H9 (cell line): ENCODE measurements around the gene MAP3K12. TPM values are rescaled to one million over a fixed set of nuclear protein-coding genes. Genes with fewer than 3 reads are reported as not detected.

Experiments used
- DNase-seq: peaks from one replicate; pipeline ENCODE4 v3.0.0-alpha.2; 2017
- H2AFZ ChIP-seq: one replicate; pipeline ENCODE4 v1.6.1; 2013; ENCODE audit warnings: mild to moderate bottlenecking, low read length, control low read depth, moderate library complexity
- H2AK5ac ChIP-seq: 2 replicates; pipeline ENCODE4 v1.6.1; 2013; ENCODE audit warnings: low read length, control low read depth, mixed read lengths; ENCODE audit not compliant: insufficient read length
- H2BK120ac ChIP-seq: one replicate; pipeline ENCODE4 v1.6.1; 2013; ENCODE audit warnings: low read depth, mild to moderate bottlenecking, low read length, control low read depth, inconsistent platforms; ENCODE audit not compliant: poor library complexity, severe bottlenecking
- H2BK12ac ChIP-seq: 2 replicates; pipeline ENCODE4 v1.6.1; 2013; ENCODE audit warnings: low read length, control low read depth, mixed read lengths, low read depth; ENCODE audit not compliant: insufficient read length
- H2BK15ac ChIP-seq: 2 replicates; pipeline ENCODE4 v1.6.1; 2013; ENCODE audit warnings: low read depth, low read length, control low read depth
- H2BK20ac ChIP-seq: one replicate; pipeline ENCODE4 v1.6.1; 2013; ENCODE audit warnings: low read depth, mild to moderate bottlenecking, low read length, control low read depth, inconsistent platforms; ENCODE audit not compliant: poor library complexity, severe bottlenecking
- H2BK5ac ChIP-seq: 2 replicates; pipeline ENCODE4 v1.6.1; 2013; ENCODE audit warnings: low read length, control low read depth, mixed read lengths; ENCODE audit not compliant: insufficient read length
- H3K14ac ChIP-seq: 2 replicates; pipeline ENCODE4 v1.6.1; 2013; ENCODE audit warnings: low read length, control low read depth; ENCODE audit not compliant: insufficient read depth
- H3K18ac ChIP-seq: 2 replicates; pipeline ENCODE4 v1.6.1; 2013; ENCODE audit warnings: low read depth, mild to moderate bottlenecking, mixed read lengths, low read length, control low read depth; ENCODE audit not compliant: insufficient read length
- H3K23ac ChIP-seq: 2 replicates; pipeline ENCODE4 v1.6.1; 2013; ENCODE audit warnings: low read length, control low read depth, mixed read lengths, low read depth; ENCODE audit not compliant: insufficient read length
- H3K23me2 ChIP-seq: 2 replicates; pipeline ENCODE4 v1.6.1; 2013; ENCODE audit warnings: low read depth, mild to moderate bottlenecking, mixed read lengths, low read length, control low read depth; ENCODE audit not compliant: insufficient read length, poor library complexity, severe bottlenecking
- H3K27ac ChIP-seq: 2 replicates; pipeline ENCODE4 v1.5.1; 2013; ENCODE audit warnings: low read length, control low read depth, mixed read lengths, low read depth; ENCODE audit not compliant: insufficient read length
- H3K27me3 ChIP-seq: 2 replicates; pipeline ENCODE4 v1.6.1; 2013; ENCODE audit warnings: low read length, control low read depth, inconsistent platforms; ENCODE audit not compliant: insufficient read depth
- H3K4ac ChIP-seq: 2 replicates; pipeline ENCODE4 v1.6.1; 2013; ENCODE audit warnings: low read depth, mild to moderate bottlenecking, control low read depth, inconsistent platforms, low read length, moderate library complexity
- H3K4me1 ChIP-seq: 2 replicates; pipeline ENCODE4 v1.6.1; 2013; ENCODE audit warnings: low read length, control low read depth, inconsistent platforms; ENCODE audit not compliant: insufficient read depth
- H3K4me2 ChIP-seq: 2 replicates; pipeline ENCODE4 v1.6.1; 2013; ENCODE audit warnings: low read length, control low read depth, mixed read lengths; ENCODE audit not compliant: insufficient read length, insufficient read depth
- H3K56ac ChIP-seq: 2 replicates; pipeline ENCODE4 v1.6.1; 2013; ENCODE audit warnings: low read depth, mild to moderate bottlenecking, mixed read lengths, low read length, control low read depth; ENCODE audit not compliant: insufficient read length
- H3K79me1 ChIP-seq: 2 replicates; pipeline ENCODE4 v1.6.1; 2013; ENCODE audit warnings: low read depth, mild to moderate bottlenecking, moderate library complexity, low read length, control low read depth, inconsistent platforms; ENCODE audit not compliant: insufficient read depth, poor library complexity, severe bottlenecking
- H3K79me2 ChIP-seq: 2 replicates; pipeline ENCODE4 v1.6.1; 2013; ENCODE audit warnings: low read length, control low read depth, inconsistent platforms; ENCODE audit not compliant: insufficient read depth
- H3K9ac ChIP-seq: 2 replicates; pipeline ENCODE4 v1.6.1; 2013; ENCODE audit warnings: low read length, control low read depth, mixed read lengths; ENCODE audit not compliant: insufficient read length; ENCODE audit errors: extremely low read depth
- H3K9me3 ChIP-seq: one replicate; pipeline ENCODE4 v1.6.1; 2013; ENCODE audit warnings: low read depth, low read length, inconsistent platforms; ENCODE audit not compliant: control insufficient read depth
- H3T11ph ChIP-seq: one replicate; pipeline ENCODE4 v1.6.1; 2013; ENCODE audit warnings: mild to moderate bottlenecking, low read length, control low read depth, inconsistent platforms
- H4K20me1 ChIP-seq: one replicate; pipeline ENCODE4 v1.6.1; 2013; ENCODE audit not compliant: control insufficient read depth, insufficient read length, insufficient read depth
- H4K5ac ChIP-seq: 2 replicates; pipeline ENCODE4 v1.6.1; 2013; ENCODE audit warnings: low read depth, mild to moderate bottlenecking, mixed read lengths, low read length, control low read depth; ENCODE audit not compliant: insufficient read length
- H4K8ac ChIP-seq: replicated peaks from 2 replicates; pipeline ENCODE4 v1.6.1; 2013; ENCODE audit warnings: low read length, control low read depth, mixed read lengths, low read depth; ENCODE audit not compliant: insufficient read length
- H4K91ac ChIP-seq: 2 replicates; pipeline ENCODE4 v1.6.1; 2013; ENCODE audit warnings: low read depth, mild to moderate bottlenecking, moderate library complexity, mixed read lengths, low read length, control low read depth; ENCODE audit not compliant: insufficient read length
- H3K27ac Mint-ChIP-seq, 3 experiments: 2 replicates in 2 of 3; 3 replicates in 1 of 3; pipeline ENCODE4 v1.8.0; 2020 to 2021; ENCODE audit warnings: mixed read lengths in 3 of 3, mild to moderate bottlenecking in 1 of 3, moderate library complexity in 1 of 3
- H3K27me3 Mint-ChIP-seq: 2 replicates; pipeline ENCODE4 v1.8.0; 2021; ENCODE audit warnings: low read depth, mild to moderate bottlenecking, moderate library complexity, mixed read lengths
- H3K36me3 Mint-ChIP-seq, 3 experiments: 2 replicates in 2 of 3; 3 replicates in 1 of 3; pipeline ENCODE4 v1.8.0; 2020 to 2021; ENCODE audit warnings: low read depth in 3 of 3, mixed read lengths in 3 of 3; ENCODE audit not compliant: insufficient read depth in 1 of 3
- H3K4me1 Mint-ChIP-seq, 2 experiments: 2 replicates each; pipeline ENCODE4 v1.8.0; 2020; ENCODE audit warnings: mixed read lengths in 2 of 2
- H3K4me3 Mint-ChIP-seq, 2 experiments: 2 replicates in 1 of 2; 3 replicates in 1 of 2; pipeline ENCODE4 v1.8.0; 2020 to 2021; ENCODE audit warnings: mild to moderate bottlenecking in 2 of 2, mixed read lengths in 2 of 2, moderate library complexity in 1 of 2
- H3K9me3 Mint-ChIP-seq, 2 experiments: 2 replicates in 1 of 2; 3 replicates in 1 of 2; pipeline ENCODE4 v1.8.0; 2020; ENCODE audit warnings: mild to moderate bottlenecking in 2 of 2, mixed read lengths in 2 of 2, moderate library complexity in 1 of 2
- CTCF ChIP-seq: fragments of 200-600 bp; sonication (generic); conservative IDR thresholded peaks from 3 replicates; pipeline ENCODE4 v1.8.0; 2021; ENCODE audit warnings: antibody characterized with exemption, mild to moderate bottlenecking
- WGBS: extraction: QIAGEN DNeasy Blood & Tissue Kit; methylation state at CpG from one replicate; pipeline ENCODE4 v1.1.7; 2013; ENCODE audit warnings: missing lambda C conversion rate, low lambda C conversion rate, mixed read lengths; ENCODE audit not compliant: insufficient read length; ENCODE audit errors: extremely low coverage; 5-methylcytosine and 5-hydroxymethylcytosine counted together
- total RNA-seq: library from RNA; stranded (reverse); gene quantifications from 2 replicates; pipeline ENCODE4 v1.2.1, GENCODE V29; 2021

MAP3K12 gene
- total RNA-seq, 1 experiment from 2014 or later = 22.3 TPM

GRCh38 chr12:53530061-53530460, 30.8 kb upstream of the MAP3K12 start:
- Histone ChIP-seq H3K4me1 (no peaks in the 10 kb centered on the region), H2BK12ac (no peak overlapping the region), H3K79me2 (no peaks in the 10 kb centered on the region), H2AK5ac (no peak overlapping the region), H4K5ac (no peak overlapping the region), H3K9ac (no peak overlapping the region), H3K18ac (no peak overlapping the region), H2BK5ac (no peak overlapping the region), H3K27me3 (no peaks in the 10 kb centered on the region), H3K14ac (no peak overlapping the region), H2BK120ac (no peak overlapping the region), H3K23ac (no peak overlapping the region), H3K56ac (no peak overlapping the region), H4K91ac (no peak overlapping the region), H3T11ph (no peak overlapping the region), H3K79me1 (no peaks in the 10 kb centered on the region), H4K8ac (no peak overlapping the region), H2AFZ (no peak overlapping the region), H2BK15ac (no peak overlapping the region), H3K27ac (no peak overlapping the region), H3K23me2 (no peaks in the 10 kb centered on the region), H3K9me3 (no peaks in the 10 kb centered on the region), H2BK20ac (no peak overlapping the region), H3K4me2 (no peak overlapping the region), H3K4ac (no peak overlapping the region), H4K20me1 (no peaks in the 10 kb centered on the region)
- no peaks in the 10 kb centered on the region for H3K9me3 Mint-ChIP-seq
- no CpG with 5 or more reads among the region's 2 CpGs for WGBS
- no peak overlapping the region for H3K4me3 Mint-ChIP-seq
- H3K27ac Mint-ChIP-seq = no peak overlapping the region
- H3K36me3 Mint-ChIP-seq = peaks cover 12 to 39% (median 33%) of the 10 kb centered on the region in 3 experiments; a peak in 6 of 7 replicates
- H3K27me3 Mint-ChIP-seq = no peaks in the 10 kb centered on the region
- TF ChIP-seq CTCF = no peak
- H3K4me1 Mint-ChIP-seq = no peaks in the 10 kb centered on the region
- DNase-seq = no peak
